Brain microvascular endothelial cell (primary cell): ENCODE data around the gene PRPF31.

Experiments used
- DNase-seq: peaks from one replicate; pipeline ENCODE4 v3.0.0-alpha.2; 2020
- H3K27ac ChIP-seq: fragments of 250-450 bp; sonication (Bioruptor Pico); 2 replicates; pipeline ENCODE4 v1.5.1; 2020; ENCODE audit warnings: mild to moderate bottlenecking, moderate library complexity
- H3K27me3 ChIP-seq: fragments of 250-450 bp; sonication (Bioruptor Pico); replicated peaks from 2 replicates; pipeline ENCODE4 v1.5.1; 2020; ENCODE audit warnings: mild to moderate bottlenecking
- H3K36me3 ChIP-seq: fragments of 250-450 bp; sonication (Bioruptor Pico); replicated peaks from 2 replicates; pipeline ENCODE4 v1.5.1; 2020; ENCODE audit warnings: mild to moderate bottlenecking
- H3K4me3 ChIP-seq: 2 replicates; pipeline ENCODE4 v1.5.1; 2011; ENCODE audit warnings: low read depth, mild to moderate bottlenecking, control low read depth, low read length, moderate library complexity
- CTCF ChIP-seq: IDR thresholded peaks from 2 replicates; pipeline ENCODE4 v1.5.1; 2011; ENCODE audit warnings: low read depth, mild to moderate bottlenecking, moderate library complexity, low read length, control low read depth, inconsistent platforms; ENCODE audit errors: missing control alignments
- in situ Hi-C: cut with HindIII; loops from 2 replicates; pipeline ENCODE4 v1.10.0; 2017; ENCODE audit warnings: low sequenced_read_pairs, low pct_ligation_motif_present

PRPF31 gene

GRCh38 chr19:54128796-54129616 is 13.5 kb downstream of the PRPF31 start:
- no peak for TF ChIP-seq CTCF
- Histone ChIP-seq H3K27ac (no peak overlapping the region), H3K4me3 (no peak overlapping the region), H3K27me3 (no peaks in the 10 kb centered on the region), H3K36me3 (peaks cover 35% of the 10 kb centered on the region)
- DNase-seq, result no peak
- in situ Hi-C loops, result no loop called here

DNA sequence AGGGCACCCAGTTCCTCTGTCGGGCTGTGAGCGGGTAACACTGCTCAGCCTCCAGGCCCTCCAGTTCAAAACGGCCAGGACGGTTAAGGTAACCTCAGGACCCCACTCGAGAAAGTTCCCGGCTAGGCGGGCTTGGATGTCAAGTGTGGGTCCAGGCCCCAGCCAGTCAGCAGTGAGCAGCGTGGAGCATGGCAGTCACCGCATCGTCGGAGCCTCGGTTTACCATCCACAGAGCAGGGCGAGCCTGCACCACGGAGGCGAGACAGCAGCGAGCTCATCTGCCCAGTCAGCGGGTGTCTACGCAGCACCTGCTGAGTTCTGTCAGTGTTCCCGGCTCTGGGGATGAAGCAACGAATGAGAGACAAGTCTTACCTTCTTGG is 14.1 kb downstream of the PRPF31 start:
- no peak overlapping the region for H3K4me3 ChIP-seq
- no peak for TF ChIP-seq CTCF
- H3K36me3 ChIP-seq, result peaks cover 29% of the 10 kb centered on the region
- in situ Hi-C loops, result no loop called here
- no peaks in the 10 kb centered on the region for H3K27me3 ChIP-seq
- no peak for DNase-seq
- no peak overlapping the region for H3K27ac ChIP-seq

DNA sequence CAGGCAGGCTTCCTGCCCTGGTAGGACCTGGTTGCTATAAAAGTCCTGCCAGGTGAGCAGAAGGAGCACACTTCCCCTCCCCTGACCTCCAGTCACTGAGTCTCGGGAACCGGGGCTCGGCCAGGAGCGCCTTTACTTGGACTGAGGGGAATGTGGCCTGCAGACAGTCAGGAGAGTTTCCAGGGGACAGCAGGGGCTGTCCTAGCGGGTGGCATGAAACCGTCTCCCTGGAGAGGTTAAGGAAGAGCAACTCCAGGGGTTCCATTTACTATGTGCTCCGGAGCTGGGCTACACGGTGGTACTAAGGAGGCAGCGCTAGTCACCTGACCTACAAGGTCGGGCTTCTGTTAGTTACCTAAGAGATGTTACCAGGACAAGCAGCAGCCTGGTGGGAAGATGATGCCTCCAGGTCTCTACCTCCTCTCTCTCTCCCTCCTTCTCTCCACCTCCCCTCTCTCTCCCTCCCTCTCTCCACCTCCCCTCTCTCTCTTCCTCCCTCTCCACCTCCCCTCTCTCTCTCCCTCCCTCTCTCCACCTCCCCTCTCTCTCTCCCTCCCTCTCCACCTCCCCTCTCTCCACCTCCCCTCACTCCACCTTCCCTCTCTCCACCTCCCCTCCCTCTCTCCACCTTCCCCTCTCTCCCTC is 17.9 kb downstream of the PRPF31 start:
- H3K36me3 ChIP-seq, result peaks cover 14% of the 10 kb centered on the region
- no peak overlapping the region for H3K4me3 ChIP-seq
- DNase-seq, result no peak
- H3K27ac ChIP-seq, result no peak overlapping the region
- in situ Hi-C loops, result no loop called here
- TF ChIP-seq CTCF, result no peak
- H3K27me3 ChIP-seq, result no peaks in the 10 kb centered on the region

GRCh38 chr19:54133957-54134590 is 18.5 kb downstream of the PRPF31 start:
- no peak overlapping the region for H3K27ac ChIP-seq
- in situ Hi-C loops, result no loop called here
- peaks cover 14% of the 10 kb centered on the region for H3K36me3 ChIP-seq
- no peaks in the 10 kb centered on the region for H3K27me3 ChIP-seq
- H3K4me3 ChIP-seq, result no peak overlapping the region
- DNase-seq, result no peak
- no peak for TF ChIP-seq CTCF

GRCh38 chr19:54136086-54136863 is 20.7 kb downstream of the PRPF31 start:
- in situ Hi-C loops, result no loop called here

More at GRCh38 chr19:54136086-54136863, 20.7 kb downstream of the PRPF31 start:
- H3K36me3 ChIP-seq, result peaks cover 4% of the 10 kb centered on the region
- no peak for TF ChIP-seq CTCF
- no peak overlapping the region for H3K27ac ChIP-seq
- no peaks in the 10 kb centered on the region for H3K27me3 ChIP-seq
- no peak for DNase-seq
- peak overlapping the region; percentile 65 for H3K4me3 ChIP-seq
